Endothelial cell of umbilical vein (primary cell): ENCODE results near the gene ITGA11. TPM values are rescaled to one million over a fixed set of nuclear protein-coding genes. Genes with fewer than 3 reads are reported as not detected.

ENCODE experiments used
- BruUV-seq: library from RNA; stranded (reverse); fragments of 400-500 nt; replicated peaks from 2 replicates; lab custom pipeline; 2021; lab: Mats Ljungman, UMichigan
- CTCF ChIA-PET: fragments of 300-600, 350-600 bp; sonication (Branson Sonifier 250); formaldehyde crosslinking; loops from one replicate; lab custom pipeline; 2021; ENCODE audit warnings: antibody characterized with exemption, inconsistent platforms; lab: Charles Lee
- POLR2A ChIA-PET: fragments of 300-600, 350-600 bp; sonication (Branson Sonifier 250); formaldehyde crosslinking; loops from one replicate; lab custom pipeline; 2021; ENCODE audit warnings: antibody characterized with exemption, inconsistent platforms; lab: Charles Lee
- DNase-seq: peaks from one replicate; pipeline ENCODE4 v3.0.0-alpha.2; 2011; ENCODE audit warnings: low read depth, low spot score
- FAIRE-seq: peaks from 2 replicates; lab custom pipeline; 2011; peaks lifted over from hg19 to GRCh38; lab: Jason Lieb, UNC
- H2AFZ ChIP-seq: 2 replicates; pipeline ENCODE4 v1.6.0; 2012; ENCODE audit warnings: low read depth, low read length, control low read depth, inconsistent platforms
- H3K27ac ChIP-seq: 2 replicates; pipeline ENCODE4 v1.5.1; 2011; ENCODE audit warnings: low read depth, mild to moderate bottlenecking, control low read depth, low read length, moderate library complexity; ENCODE audit not compliant: insufficient read depth
- H3K27me3 ChIP-seq, 2 experiments: 2 replicates each; pipeline versions ENCODE4 v1.6.0 to v1.6.1; 2011; ENCODE audit warnings: low read length in 2 of 2, mixed read lengths in 1 of 2; ENCODE audit not compliant: control insufficient read depth in 2 of 2, insufficient read depth in 2 of 2
- H3K36me3 ChIP-seq, 2 experiments: 2 replicates in 1 of 2; 3 replicates in 1 of 2; pipeline ENCODE4 v1.5.1; 2011; ENCODE audit warnings: low read length in 2 of 2, mild to moderate bottlenecking in 1 of 2, moderate library complexity in 1 of 2; ENCODE audit not compliant: control insufficient read depth in 2 of 2, insufficient read depth in 2 of 2; ENCODE audit errors: extremely low read depth in 1 of 2
- H3K4me1 ChIP-seq: 3 replicates; pipeline ENCODE4 v1.5.1; 2011; ENCODE audit warnings: mild to moderate bottlenecking, low read length; ENCODE audit not compliant: control insufficient read depth, insufficient read depth; ENCODE audit errors: extremely low read depth
- H3K4me2 ChIP-seq: 2 replicates; pipeline ENCODE4 v1.6.1; 2011; ENCODE audit warnings: low read length, control low read depth, mixed read lengths; ENCODE audit not compliant: insufficient read depth
- H3K4me3 ChIP-seq, 3 experiments: fragments of 200-600 bp in 1 of 3; sonication (generic), shearing (Covaris generic) in 1 of 3; replicated peaks in 1 of 3; 2 replicates each; pipeline ENCODE4 v1.5.1; 2011 to 2016; ENCODE audit warnings: control low read depth in 3 of 3, low read length in 3 of 3, mild to moderate bottlenecking in 2 of 3, inconsistent platforms in 1 of 3, low read depth in 1 of 3, moderate library complexity in 1 of 3; ENCODE audit not compliant: insufficient read depth in 1 of 3
- H3K79me2 ChIP-seq: 2 replicates; pipeline ENCODE4 v1.6.0; 2012; ENCODE audit warnings: low read length, inconsistent platforms; ENCODE audit not compliant: control insufficient read depth, insufficient read depth
- H3K9ac ChIP-seq: replicated peaks from 2 replicates; pipeline ENCODE3; 2011; ENCODE audit warnings: low read length, control low read depth; ENCODE audit not compliant: insufficient read depth; ENCODE audit errors: extremely low read depth
- H3K9me1 ChIP-seq: replicated peaks from 3 replicates; pipeline ENCODE4 v1.6.0; 2011; ENCODE audit warnings: mild to moderate bottlenecking, low read length; ENCODE audit not compliant: control insufficient read depth, insufficient read depth; ENCODE audit errors: extremely low read depth
- H3K9me3 ChIP-seq: replicated peaks from 2 replicates; pipeline ENCODE4 v1.5.1; 2012; ENCODE audit warnings: low read length, inconsistent platforms; ENCODE audit not compliant: control insufficient read depth, insufficient read depth
- H4K20me1 ChIP-seq: replicated peaks from 2 replicates; pipeline ENCODE3; 2011; ENCODE audit warnings: mild to moderate bottlenecking, low read length; ENCODE audit not compliant: control insufficient read depth, insufficient read depth; ENCODE audit errors: extremely low read depth
- CTCF ChIP-seq, 2 donors: IDR thresholded peaks; 1 replicate in 1 of 2; 2 replicates in 1 of 2; pipeline ENCODE4 v1.5.1; 2011; ENCODE audit warnings: low read length in 2 of 2, mild to moderate bottlenecking in 2 of 2, moderate library complexity in 2 of 2, control low read depth in 1 of 2, inconsistent platforms in 1 of 2, low read depth in 1 of 2; ENCODE audit not compliant: insufficient read depth in 1 of 2; ENCODE audit errors: extremely low read depth in 1 of 2
- EZH2 ChIP-seq: IDR thresholded peaks from 2 replicates; pipeline ENCODE4 v1.6.1; 2012; ENCODE audit warnings: borderline replicate concordance, low read depth, mild to moderate bottlenecking, moderate library complexity, low read length, inconsistent platforms; ENCODE audit not compliant: severe bottlenecking
- FOS ChIP-seq: IDR thresholded peaks from 2 replicates; pipeline ENCODE4 v1.6.1; 2011; ENCODE audit warnings: mild to moderate bottlenecking, low read length, moderate library complexity, borderline replicate concordance; ENCODE audit not compliant: insufficient read depth
- GATA2 ChIP-seq: IDR thresholded peaks from 2 replicates; pipeline ENCODE4 v1.7.0; 2011; ENCODE audit warnings: low read depth, mild to moderate bottlenecking, moderate library complexity, mixed read lengths, low read length; ENCODE audit not compliant: insufficient read length, insufficient read depth
- JUN ChIP-seq: IDR thresholded peaks from 2 replicates; pipeline ENCODE4 v1.6.1; 2011; ENCODE audit warnings: borderline replicate concordance, low read depth; ENCODE audit not compliant: insufficient read length, insufficient read depth
- MAX ChIP-seq: IDR thresholded peaks from 2 replicates; pipeline ENCODE4 v1.6.1; 2011; ENCODE audit not compliant: insufficient read depth, insufficient read length
- MYC ChIP-seq: IDR thresholded peaks from one replicate; pipeline ENCODE4 v1.6.1; 2011; ENCODE audit warnings: mild to moderate bottlenecking, low read depth, low read length
- POLR2A ChIP-seq: IDR thresholded peaks from 2 replicates; pipeline ENCODE4 v1.6.1; 2012; ENCODE audit warnings: low read depth, mild to moderate bottlenecking, control low read depth, low read length
- POLR2AphosphoS5 ChIP-seq: IDR thresholded peaks from 2 replicates; pipeline ENCODE4 v1.6.1; 2012; ENCODE audit warnings: low read depth, mild to moderate bottlenecking, control low read depth, low read length, moderate library complexity; ENCODE audit not compliant: insufficient read depth
- dilution Hi-C: fragments of 300-500 bp; cut with MboI; formaldehyde crosslinking; loops from one replicate; pipeline ENCODE4 v1.15.0; 2019; ENCODE audit warnings: low sequenced_read_pairs; ENCODE audit not compliant: extremely low pct_ligation_motif_present
- intact Hi-C: fragments of 100-400 bp; cut with micrococcal nuclease; formaldehyde crosslinking; loops from one replicate; pipeline ENCODE4 v1.10.0; 2022
- polyA plus RNA-seq, 4 experiments: library from polyadenylated mRNA; depleted of rRNA in 3 of 4; stranded (reverse) in 3 of 4; unstranded in 1 of 4; fragments of >200 nt; gene quantifications; 2 replicates each; pipeline versions ENCODE4 v1.2.1 to v1.2.3, GENCODE V29; 2011 to 2012; ENCODE audit warnings: missing spikeins in 1 of 4
- total RNA-seq: library from RNA; stranded (reverse); gene quantifications from 2 replicates; pipeline ENCODE4 v1.2.3, GENCODE V29; 2021

Gene ITGA11
- total and polyA plus RNA-seq, 2 donors (not counting 3 experiments of a cell fraction or from before 2014, with no cell fraction given): 0.18 to 1.0 TPM

DNA sequence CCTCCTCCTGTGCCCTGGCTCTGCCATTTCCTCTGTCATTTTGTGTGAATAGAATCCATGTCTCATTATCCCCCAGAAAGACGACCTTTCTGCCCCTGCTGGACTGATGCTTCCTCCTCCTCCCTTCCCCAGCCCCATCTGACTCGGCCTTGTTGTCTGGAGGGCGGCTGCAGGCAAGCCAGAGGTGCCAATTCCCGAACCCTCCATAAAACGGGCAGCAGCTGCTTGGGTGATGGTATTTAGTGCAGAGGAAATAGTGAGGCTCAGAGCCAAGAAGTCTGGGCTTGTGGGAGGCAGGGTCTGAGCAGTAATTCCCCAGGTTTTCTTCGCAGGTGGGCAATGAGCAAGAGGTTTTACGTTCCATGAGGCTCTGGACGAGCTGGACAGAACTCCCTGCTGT is 71.2 kb downstream of the ITGA11 start:
- FAIRE-seq: no peak
- ChIA-PET POLR2A (no interaction called here), CTCF (interaction anchor here (1.2 to 2.3 kb wide), 5 partner anchors 8 to 189 kb away, joined by 4 to 12 read pairs (median 5); no protein-coding TSS in a partner anchor)
- Histone ChIP-seq H3K36me3 (no peaks in the 10 kb centered on the region), H2AFZ (no peak overlapping the region), H3K27ac (no peak overlapping the region), H3K9me1 (no peaks in the 10 kb centered on the region), H3K4me3 (no peak overlapping the region), H4K20me1 (no peaks in the 10 kb centered on the region), H3K4me2 (no peak overlapping the region), H3K4me1 (peaks cover 32% of the 10 kb centered on the region), H3K9me3 (no peaks in the 10 kb centered on the region), H3K27me3 (no peaks in the 10 kb centered on the region), H3K79me2 (no peaks in the 10 kb centered on the region), H3K9ac (no peak overlapping the region)
- dilution Hi-C loops (no loop called here), intact Hi-C loops (no loop called here)
- peak; percentile 76 for DNase-seq
- no TSS peak for BruUV-seq
- TF ChIP-seq EZH2 (no peak), GATA2 (no peak), MYC (no peak), POLR2AphosphoS5 (no peak), JUN (no peak), MAX (no peak), CTCF (IDR thresholded peaks at IDR 0.05; ENCODE audit: extremely low read depth in 1 of 2, insufficient read depth in 1 of 2, low read depth in 1 of 2, low read length in 2 of 2) (no peak), FOS (no peak), POLR2A (no peak)
